Endothelial cell of umbilical vein (primary cell): ENCODE measurements around the gene FANCD2. TPM values are rescaled to one million over a fixed set of nuclear protein-coding genes. Genes with fewer than 3 reads are reported as not detected.

Experiments
- BruUV-seq: library from RNA; stranded (reverse); fragments of 400-500 nt; replicated peaks from 2 replicates; lab custom pipeline; 2021; lab: Mats Ljungman, UMichigan
- CTCF ChIA-PET: fragments of 300-600, 350-600 bp; sonication (Branson Sonifier 250); formaldehyde crosslinking; loops from one replicate; lab custom pipeline; 2021; ENCODE audit warnings: antibody characterized with exemption, inconsistent platforms; lab: Charles Lee
- POLR2A ChIA-PET: fragments of 300-600, 350-600 bp; sonication (Branson Sonifier 250); formaldehyde crosslinking; loops from one replicate; lab custom pipeline; 2021; ENCODE audit warnings: antibody characterized with exemption, inconsistent platforms; lab: Charles Lee
- DNase-seq: peaks from one replicate; pipeline ENCODE4 v3.0.0-alpha.2; 2011; ENCODE audit warnings: low read depth, low spot score
- FAIRE-seq: peaks from 2 replicates; lab custom pipeline; 2011; peaks lifted over from hg19 to GRCh38; lab: Jason Lieb, UNC
- H2AFZ ChIP-seq: 2 replicates; pipeline ENCODE4 v1.6.0; 2012; ENCODE audit warnings: low read depth, low read length, control low read depth, inconsistent platforms
- H3K27ac ChIP-seq: 2 replicates; pipeline ENCODE4 v1.5.1; 2011; ENCODE audit warnings: low read depth, mild to moderate bottlenecking, control low read depth, low read length, moderate library complexity; ENCODE audit not compliant: insufficient read depth
- H3K27me3 ChIP-seq, 2 experiments: 2 replicates each; pipeline versions ENCODE4 v1.6.0 to v1.6.1; 2011; ENCODE audit warnings: low read length in 2 of 2, mixed read lengths in 1 of 2; ENCODE audit not compliant: control insufficient read depth in 2 of 2, insufficient read depth in 2 of 2
- H3K36me3 ChIP-seq, 2 experiments: 2 replicates in 1 of 2; 3 replicates in 1 of 2; pipeline ENCODE4 v1.5.1; 2011; ENCODE audit warnings: low read length in 2 of 2, mild to moderate bottlenecking in 1 of 2, moderate library complexity in 1 of 2; ENCODE audit not compliant: control insufficient read depth in 2 of 2, insufficient read depth in 2 of 2; ENCODE audit errors: extremely low read depth in 1 of 2
- H3K4me1 ChIP-seq: 3 replicates; pipeline ENCODE4 v1.5.1; 2011; ENCODE audit warnings: mild to moderate bottlenecking, low read length; ENCODE audit not compliant: control insufficient read depth, insufficient read depth; ENCODE audit errors: extremely low read depth
- H3K4me2 ChIP-seq: 2 replicates; pipeline ENCODE4 v1.6.1; 2011; ENCODE audit warnings: low read length, control low read depth, mixed read lengths; ENCODE audit not compliant: insufficient read depth
- H3K4me3 ChIP-seq, 3 experiments: fragments of 200-600 bp in 1 of 3; sonication (generic), shearing (Covaris generic) in 1 of 3; replicated peaks in 1 of 3; 2 replicates each; pipeline ENCODE4 v1.5.1; 2011 to 2016; ENCODE audit warnings: control low read depth in 3 of 3, low read length in 3 of 3, mild to moderate bottlenecking in 2 of 3, inconsistent platforms in 1 of 3, low read depth in 1 of 3, moderate library complexity in 1 of 3; ENCODE audit not compliant: insufficient read depth in 1 of 3
- H3K79me2 ChIP-seq: 2 replicates; pipeline ENCODE4 v1.6.0; 2012; ENCODE audit warnings: low read length, inconsistent platforms; ENCODE audit not compliant: control insufficient read depth, insufficient read depth
- H3K9ac ChIP-seq: replicated peaks from 2 replicates; pipeline ENCODE3; 2011; ENCODE audit warnings: low read length, control low read depth; ENCODE audit not compliant: insufficient read depth; ENCODE audit errors: extremely low read depth
- H3K9me1 ChIP-seq: replicated peaks from 3 replicates; pipeline ENCODE4 v1.6.0; 2011; ENCODE audit warnings: mild to moderate bottlenecking, low read length; ENCODE audit not compliant: control insufficient read depth, insufficient read depth; ENCODE audit errors: extremely low read depth
- H3K9me3 ChIP-seq: replicated peaks from 2 replicates; pipeline ENCODE4 v1.5.1; 2012; ENCODE audit warnings: low read length, inconsistent platforms; ENCODE audit not compliant: control insufficient read depth, insufficient read depth
- H4K20me1 ChIP-seq: replicated peaks from 2 replicates; pipeline ENCODE3; 2011; ENCODE audit warnings: mild to moderate bottlenecking, low read length; ENCODE audit not compliant: control insufficient read depth, insufficient read depth; ENCODE audit errors: extremely low read depth
- EZH2 ChIP-seq: IDR thresholded peaks from 2 replicates; pipeline ENCODE4 v1.6.1; 2012; ENCODE audit warnings: borderline replicate concordance, low read depth, mild to moderate bottlenecking, moderate library complexity, low read length, inconsistent platforms; ENCODE audit not compliant: severe bottlenecking
- FOS ChIP-seq: IDR thresholded peaks from 2 replicates; pipeline ENCODE4 v1.6.1; 2011; ENCODE audit warnings: mild to moderate bottlenecking, low read length, moderate library complexity, borderline replicate concordance; ENCODE audit not compliant: insufficient read depth
- GATA2 ChIP-seq: IDR thresholded peaks from 2 replicates; pipeline ENCODE4 v1.7.0; 2011; ENCODE audit warnings: low read depth, mild to moderate bottlenecking, moderate library complexity, mixed read lengths, low read length; ENCODE audit not compliant: insufficient read length, insufficient read depth
- JUN ChIP-seq: IDR thresholded peaks from 2 replicates; pipeline ENCODE4 v1.6.1; 2011; ENCODE audit warnings: borderline replicate concordance, low read depth; ENCODE audit not compliant: insufficient read length, insufficient read depth
- MYC ChIP-seq: IDR thresholded peaks from one replicate; pipeline ENCODE4 v1.6.1; 2011; ENCODE audit warnings: mild to moderate bottlenecking, low read depth, low read length
- POLR2A ChIP-seq: IDR thresholded peaks from 2 replicates; pipeline ENCODE4 v1.6.1; 2012; ENCODE audit warnings: low read depth, mild to moderate bottlenecking, control low read depth, low read length
- POLR2AphosphoS5 ChIP-seq: IDR thresholded peaks from 2 replicates; pipeline ENCODE4 v1.6.1; 2012; ENCODE audit warnings: low read depth, mild to moderate bottlenecking, control low read depth, low read length, moderate library complexity; ENCODE audit not compliant: insufficient read depth
- dilution Hi-C: fragments of 300-500 bp; cut with MboI; formaldehyde crosslinking; loops from one replicate; pipeline ENCODE4 v1.15.0; 2019; ENCODE audit warnings: low sequenced_read_pairs; ENCODE audit not compliant: extremely low pct_ligation_motif_present
- intact Hi-C: fragments of 100-400 bp; cut with micrococcal nuclease; formaldehyde crosslinking; loops from one replicate; pipeline ENCODE4 v1.10.0; 2022
- polyA plus RNA-seq, 4 experiments: library from polyadenylated mRNA; depleted of rRNA in 3 of 4; stranded (reverse) in 3 of 4; unstranded in 1 of 4; fragments of >200 nt; gene quantifications; 2 replicates each; pipeline versions ENCODE4 v1.2.1 to v1.2.3, GENCODE V29; 2011 to 2012; ENCODE audit warnings: missing spikeins in 1 of 4
- total RNA-seq: library from RNA; stranded (reverse); gene quantifications from 2 replicates; pipeline ENCODE4 v1.2.3, GENCODE V29; 2021
- TF ChIP-seq, protein P1 (sequence below): IDR thresholded peaks from 2 replicates; pipeline ENCODE4 v1.6.1; 2011; ENCODE audit not compliant: insufficient read depth, insufficient read length
- TF ChIP-seq, protein P2 (sequence below), 2 donors: IDR thresholded peaks; 1 replicate in 1 of 2; 2 replicates in 1 of 2; pipeline ENCODE4 v1.5.1; 2011; ENCODE audit warnings: low read length in 2 of 2, mild to moderate bottlenecking in 2 of 2, moderate library complexity in 2 of 2, control low read depth in 1 of 2, inconsistent platforms in 1 of 2, low read depth in 1 of 2; ENCODE audit not compliant: insufficient read depth in 1 of 2; ENCODE audit errors: extremely low read depth in 1 of 2

Gene FANCD2
- total and polyA plus RNA-seq, 2 donors (not counting 3 experiments of a cell fraction or from before 2014, with no cell fraction given): 8.2 to 26.8 TPM

DNA sequence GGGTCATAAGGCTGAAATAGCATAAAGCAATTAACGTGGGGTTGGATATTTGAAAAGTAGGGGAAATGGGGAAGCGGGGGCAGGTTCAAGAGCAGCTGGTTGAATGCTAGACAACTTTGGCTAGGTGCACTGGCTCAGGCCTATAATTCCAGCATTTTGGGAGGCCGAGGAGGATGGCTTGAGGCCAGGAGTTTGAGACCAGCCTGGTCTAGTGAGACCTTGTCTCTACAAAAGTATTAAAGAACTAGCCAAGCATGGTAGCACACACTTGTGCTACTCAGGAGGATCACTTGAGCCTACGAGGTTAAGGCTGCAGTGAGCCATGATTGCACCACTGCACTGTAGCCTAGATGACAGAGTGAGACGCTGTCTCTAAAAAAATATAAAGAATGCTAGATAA is 6.9 kb upstream of the FANCD2 start:
- H3K4me2 ChIP-seq: no peak overlapping the region
- H3K36me3 ChIP-seq: peaks cover 3 to 13% of the 10 kb centered on the region in 2 experiments
- FAIRE-seq (no peak), DNase-seq (no peak)
- no peak for TF ChIP-seq POLR2A
- no peak for TF ChIP-seq GATA2
- H3K27me3 ChIP-seq: no peaks in the 10 kb centered on the region
- dilution Hi-C loops (no loop called here), intact Hi-C loops (no loop called here)
- no peaks in the 10 kb centered on the region for H3K9me3 ChIP-seq
- H3K4me1 ChIP-seq: peaks cover 10% of the 10 kb centered on the region
- no peaks in the 10 kb centered on the region for H3K9me1 ChIP-seq
- no peak overlapping the region for H3K27ac ChIP-seq
- H3K79me2 ChIP-seq: no peaks in the 10 kb centered on the region
- POLR2A ChIA-PET: no interaction called here
- H3K9ac ChIP-seq: no peak overlapping the region
- BruUV-seq: no TSS peak
- H4K20me1 ChIP-seq: no peaks in the 10 kb centered on the region
- H3K4me3 ChIP-seq: no peak overlapping the region
- no peak overlapping the region for H2AFZ ChIP-seq
- CTCF ChIA-PET: interaction anchor here (1.2 kb wide), 1 partner anchor 87 kb away, joined by 3 read pairs; no protein-coding TSS in a partner anchor

DNA sequence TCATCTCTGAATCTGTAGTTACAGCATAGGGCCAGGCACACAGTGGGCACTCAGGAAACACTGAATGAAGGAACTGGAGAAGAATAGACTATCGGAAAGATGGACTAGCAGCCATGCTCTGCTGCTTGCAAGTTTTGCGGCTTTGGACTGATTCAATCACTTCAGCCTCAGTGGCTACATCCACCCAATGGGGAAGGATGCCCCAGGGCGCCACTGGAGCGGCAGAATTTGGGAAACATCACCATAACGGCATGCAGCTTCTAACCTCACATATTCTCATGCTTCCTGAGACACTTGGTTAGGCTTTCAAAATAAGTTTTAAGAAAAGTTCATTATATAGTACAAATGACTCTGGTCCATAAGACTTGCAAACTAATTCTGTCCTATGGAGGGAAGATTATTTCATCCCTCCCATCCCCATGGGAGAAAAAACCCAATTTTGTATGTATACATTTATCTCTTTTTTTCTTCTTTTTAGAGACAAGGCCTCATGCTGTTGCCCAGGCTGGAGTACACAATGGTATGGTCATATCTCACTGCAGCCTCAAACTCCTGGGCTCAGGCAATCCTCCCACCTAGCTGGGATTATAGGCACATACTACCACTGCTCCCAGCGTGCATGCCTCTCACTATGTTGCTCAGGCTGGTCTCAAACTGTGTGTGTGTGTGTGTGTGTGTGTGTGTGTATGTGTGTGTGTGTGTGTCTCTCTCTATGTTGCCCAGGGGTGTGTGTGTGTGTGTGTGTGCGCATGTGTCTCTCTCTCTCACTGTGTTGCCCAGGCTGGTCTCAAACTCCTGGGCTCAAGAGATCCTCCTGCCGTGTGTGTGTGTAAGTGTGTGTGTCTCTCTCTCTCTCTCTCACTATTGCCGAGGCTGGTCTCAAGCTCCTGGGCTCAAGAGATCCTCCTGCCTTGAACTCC is 4.1 kb upstream of the FANCD2 start:
- no peak for FAIRE-seq
- H3K4me2 ChIP-seq: no peak overlapping the region
- no peak overlapping the region for H2AFZ ChIP-seq
- H3K79me2 ChIP-seq: peaks cover 17% of the 10 kb centered on the region
- no peak for DNase-seq
- dilution Hi-C loops (no loop called here), intact Hi-C loops (no loop called here)
- H3K9me3 ChIP-seq: no peaks in the 10 kb centered on the region
- ChIA-PET CTCF (no interaction called here), POLR2A (interaction anchor here (0.7 kb wide), 1 partner anchor 248 kb away, joined by 7 read pairs; no protein-coding TSS in a partner anchor)
- BruUV-seq: no TSS peak
- H4K20me1 ChIP-seq: no peaks in the 10 kb centered on the region
- no peak overlapping the region for H3K9ac ChIP-seq
- no peak overlapping the region for H3K4me3 ChIP-seq
- peaks cover 13% of the 10 kb centered on the region for H3K4me1 ChIP-seq
- no peak overlapping the region for H3K27ac ChIP-seq
- TF ChIP-seq POLR2AphosphoS5: no peak
- TF ChIP-seq FOS: no peak
- TF ChIP-seq POLR2A: no peak
- no peak for TF ChIP-seq JUN
- TF ChIP-seq, protein P1, sequence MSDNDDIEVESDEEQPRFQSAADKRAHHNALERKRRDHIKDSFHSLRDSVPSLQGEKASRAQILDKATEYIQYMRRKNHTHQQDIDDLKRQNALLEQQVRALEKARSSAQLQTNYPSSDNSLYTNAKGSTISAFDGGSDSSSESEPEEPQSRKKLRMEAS: no peak
- no peak for TF ChIP-seq GATA2
- no peak for TF ChIP-seq MYC
- TF ChIP-seq, protein P2, sequence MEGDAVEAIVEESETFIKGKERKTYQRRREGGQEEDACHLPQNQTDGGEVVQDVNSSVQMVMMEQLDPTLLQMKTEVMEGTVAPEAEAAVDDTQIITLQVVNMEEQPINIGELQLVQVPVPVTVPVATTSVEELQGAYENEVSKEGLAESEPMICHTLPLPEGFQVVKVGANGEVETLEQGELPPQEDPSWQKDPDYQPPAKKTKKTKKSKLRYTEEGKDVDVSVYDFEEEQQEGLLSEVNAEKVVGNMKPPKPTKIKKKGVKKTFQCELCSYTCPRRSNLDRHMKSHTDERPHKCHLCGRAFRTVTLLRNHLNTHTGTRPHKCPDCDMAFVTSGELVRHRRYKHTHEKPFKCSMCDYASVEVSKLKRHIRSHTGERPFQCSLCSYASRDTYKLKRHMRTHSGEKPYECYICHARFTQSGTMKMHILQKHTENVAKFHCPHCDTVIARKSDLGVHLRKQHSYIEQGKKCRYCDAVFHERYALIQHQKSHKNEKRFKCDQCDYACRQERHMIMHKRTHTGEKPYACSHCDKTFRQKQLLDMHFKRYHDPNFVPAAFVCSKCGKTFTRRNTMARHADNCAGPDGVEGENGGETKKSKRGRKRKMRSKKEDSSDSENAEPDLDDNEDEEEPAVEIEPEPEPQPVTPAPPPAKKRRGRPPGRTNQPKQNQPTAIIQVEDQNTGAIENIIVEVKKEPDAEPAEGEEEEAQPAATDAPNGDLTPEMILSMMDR (IDR thresholded peaks at IDR 0.05; ENCODE audit: extremely low read depth in 1 of 2, insufficient read depth in 1 of 2, low read depth in 1 of 2, low read length in 2 of 2): no peak
- TF ChIP-seq EZH2: no peak
- peaks cover 3 to 13% of the 10 kb centered on the region in 2 experiments for H3K36me3 ChIP-seq
- H3K27me3 ChIP-seq: no peaks in the 10 kb centered on the region
- no peaks in the 10 kb centered on the region for H3K9me1 ChIP-seq
